Panc1 (cell line): ENCODE measurements around the gene ADCY3. TPM values are rescaled to one million over a fixed set of nuclear protein-coding genes. Genes with fewer than 3 reads are reported as not detected.

Source experiments
- ATAC-seq: fragments of 200-7000 bp; cut with Tn5 transposase; 2 replicates; pipeline ENCODE4 v1.9.1; 2020; ENCODE audit warnings: mild to moderate bottlenecking, moderate library complexity
- BruUV-seq: library from RNA; stranded (reverse); fragments of 400-500 nt; replicated peaks from 2 replicates; lab custom pipeline; 2021; lab: Mats Ljungman, UMichigan
- CTCF ChIA-PET: fragments of 300-600 bp; sonication (Branson Sonifier 250); formaldehyde crosslinking; loops from one replicate; lab custom pipeline; 2022; ENCODE audit warnings: antibody characterized with exemption; lab: Charles Lee
- POLR2A ChIA-PET: fragments of 300-600 bp; sonication (Branson Sonifier 250); formaldehyde crosslinking; loops from one replicate; lab custom pipeline; 2022; ENCODE audit warnings: antibody characterized with exemption; lab: Charles Lee
- DNase-seq: peaks from one replicate; pipeline ENCODE4 v3.0.0-alpha.2; 2010; ENCODE audit warnings: low read depth, low spot score
- H3K27ac ChIP-seq: 2 replicates; pipeline ENCODE4 v1.5.1; 2011; ENCODE audit warnings: mild to moderate bottlenecking, low read length, inconsistent platforms
- H3K27me3 ChIP-seq: fragments of 200-500 bp; sonication (Bioruptor generic); 2 replicates; pipeline ENCODE4 v1.6.0; 2014; ENCODE audit warnings: low read length, inconsistent platforms; ENCODE audit not compliant: control insufficient read depth, insufficient read depth
- H3K36me3 ChIP-seq: fragments of 200-500 bp; sonication (Bioruptor generic); 2 replicates; pipeline ENCODE4 v1.5.1; 2014; ENCODE audit warnings: inconsistent platforms, mild to moderate bottlenecking, low read length, moderate library complexity; ENCODE audit not compliant: control insufficient read depth, insufficient read depth
- H3K4me1 ChIP-seq: 2 replicates; pipeline ENCODE4 v1.5.1; 2011; ENCODE audit warnings: inconsistent platforms, mild to moderate bottlenecking, low read length, moderate library complexity; ENCODE audit not compliant: control insufficient read depth, insufficient read depth
- H3K4me3 ChIP-seq, 2 experiments: 2 replicates each; pipeline ENCODE4 v1.5.1; 2011 to 2012; ENCODE audit warnings: low read depth in 2 of 2, low read length in 2 of 2, mild to moderate bottlenecking in 2 of 2, inconsistent platforms in 1 of 2, moderate library complexity in 1 of 2
- H3K9me3 ChIP-seq: fragments of 200-500 bp; sonication (Bioruptor generic); 2 replicates; pipeline ENCODE4 v1.5.1; 2014; ENCODE audit warnings: low read depth, mild to moderate bottlenecking, inconsistent platforms, low read length, moderate library complexity; ENCODE audit not compliant: control insufficient read depth, insufficient read depth
- POLR2AphosphoS5 ChIP-seq: IDR thresholded peaks from 2 replicates; pipeline ENCODE4 v1.6.1; 2012; ENCODE audit warnings: mild to moderate bottlenecking, low read depth, low read length, moderate library complexity
- SIN3A ChIP-seq: IDR thresholded peaks from 2 replicates; pipeline ENCODE4 v1.6.1; 2012; ENCODE audit warnings: low read depth, mild to moderate bottlenecking, low read length, moderate library complexity, borderline replicate concordance; ENCODE audit not compliant: insufficient read depth
- TCF7L2 ChIP-seq: IDR thresholded peaks from 2 replicates; pipeline ENCODE4 v1.6.1; 2011; ENCODE audit warnings: mild to moderate bottlenecking, low read depth, low read length, inconsistent platforms
- in situ Hi-C: cut with HindIII; loops from 2 replicates; pipeline ENCODE4 v1.10.0; 2016; ENCODE audit warnings: low sequenced_read_pairs, low pct_unique_long_range_greater_than_20kb
- intact Hi-C: fragments of 100-400 bp; cut with micrococcal nuclease; formaldehyde crosslinking; loops from one replicate; pipeline ENCODE4 v1.10.0; 2022; ENCODE audit not compliant: unreplicated experiment
- total RNA-seq: library from RNA; stranded (reverse); gene quantifications from one replicate; pipeline ENCODE4 v1.2.1, GENCODE V29; 2021; ENCODE audit not compliant: unreplicated experiment
- TF ChIP-seq, protein P1 (sequence below), 2 experiments: IDR thresholded peaks; 2 replicates each; pipeline ENCODE4 v1.6.1; 2011 to 2012; ENCODE audit warnings: low read depth in 2 of 2, control low read depth in 1 of 2, low read length in 1 of 2, mild to moderate bottlenecking in 1 of 2, moderate library complexity in 1 of 2; ENCODE audit not compliant: insufficient read depth in 1 of 2
- TF ChIP-seq, protein P2 (sequence below): fragments of 450-650 bp; IDR thresholded peaks from 2 replicates; pipeline ENCODE4 v1.5.1; 2017; ENCODE audit warnings: mild to moderate bottlenecking

The ADCY3 gene
- total RNA-seq, 1 experiment from 2014 or later, result 34.1 TPM

DNA sequence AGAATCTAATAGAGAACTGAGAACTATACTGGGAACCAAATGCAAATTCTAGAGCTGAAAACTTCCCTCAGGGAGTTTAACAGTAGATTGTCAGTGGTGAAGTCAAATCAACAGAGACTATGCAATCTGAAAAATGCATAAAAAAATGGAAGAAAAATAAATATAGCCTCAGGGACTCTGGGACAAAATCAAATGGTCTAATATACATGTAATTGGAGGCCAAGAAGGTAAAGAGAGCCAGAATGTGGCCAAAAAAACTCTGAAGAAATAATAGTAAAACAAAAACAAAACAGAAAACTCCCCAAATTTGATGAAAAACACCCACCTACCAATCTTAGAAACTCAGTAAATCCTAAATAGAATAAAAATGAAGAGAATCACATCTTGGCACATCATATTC, 35.2 kb upstream of the ADCY3 start:
- no peak for TF ChIP-seq SIN3A
- TF ChIP-seq, protein P1, sequence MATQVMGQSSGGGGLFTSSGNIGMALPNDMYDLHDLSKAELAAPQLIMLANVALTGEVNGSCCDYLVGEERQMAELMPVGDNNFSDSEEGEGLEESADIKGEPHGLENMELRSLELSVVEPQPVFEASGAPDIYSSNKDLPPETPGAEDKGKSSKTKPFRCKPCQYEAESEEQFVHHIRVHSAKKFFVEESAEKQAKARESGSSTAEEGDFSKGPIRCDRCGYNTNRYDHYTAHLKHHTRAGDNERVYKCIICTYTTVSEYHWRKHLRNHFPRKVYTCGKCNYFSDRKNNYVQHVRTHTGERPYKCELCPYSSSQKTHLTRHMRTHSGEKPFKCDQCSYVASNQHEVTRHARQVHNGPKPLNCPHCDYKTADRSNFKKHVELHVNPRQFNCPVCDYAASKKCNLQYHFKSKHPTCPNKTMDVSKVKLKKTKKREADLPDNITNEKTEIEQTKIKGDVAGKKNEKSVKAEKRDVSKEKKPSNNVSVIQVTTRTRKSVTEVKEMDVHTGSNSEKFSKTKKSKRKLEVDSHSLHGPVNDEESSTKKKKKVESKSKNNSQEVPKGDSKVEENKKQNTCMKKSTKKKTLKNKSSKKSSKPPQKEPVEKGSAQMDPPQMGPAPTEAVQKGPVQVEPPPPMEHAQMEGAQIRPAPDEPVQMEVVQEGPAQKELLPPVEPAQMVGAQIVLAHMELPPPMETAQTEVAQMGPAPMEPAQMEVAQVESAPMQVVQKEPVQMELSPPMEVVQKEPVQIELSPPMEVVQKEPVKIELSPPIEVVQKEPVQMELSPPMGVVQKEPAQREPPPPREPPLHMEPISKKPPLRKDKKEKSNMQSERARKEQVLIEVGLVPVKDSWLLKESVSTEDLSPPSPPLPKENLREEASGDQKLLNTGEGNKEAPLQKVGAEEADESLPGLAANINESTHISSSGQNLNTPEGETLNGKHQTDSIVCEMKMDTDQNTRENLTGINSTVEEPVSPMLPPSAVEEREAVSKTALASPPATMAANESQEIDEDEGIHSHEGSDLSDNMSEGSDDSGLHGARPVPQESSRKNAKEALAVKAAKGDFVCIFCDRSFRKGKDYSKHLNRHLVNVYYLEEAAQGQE (IDR thresholded peaks at IDR 0.05; ENCODE audit: insufficient read depth in 1 of 2, low read depth in 2 of 2, low read length in 1 of 2), result no peak
- no peak for TF ChIP-seq TCF7L2
- no peak for TF ChIP-seq POLR2AphosphoS5
- TF ChIP-seq, protein P2, sequence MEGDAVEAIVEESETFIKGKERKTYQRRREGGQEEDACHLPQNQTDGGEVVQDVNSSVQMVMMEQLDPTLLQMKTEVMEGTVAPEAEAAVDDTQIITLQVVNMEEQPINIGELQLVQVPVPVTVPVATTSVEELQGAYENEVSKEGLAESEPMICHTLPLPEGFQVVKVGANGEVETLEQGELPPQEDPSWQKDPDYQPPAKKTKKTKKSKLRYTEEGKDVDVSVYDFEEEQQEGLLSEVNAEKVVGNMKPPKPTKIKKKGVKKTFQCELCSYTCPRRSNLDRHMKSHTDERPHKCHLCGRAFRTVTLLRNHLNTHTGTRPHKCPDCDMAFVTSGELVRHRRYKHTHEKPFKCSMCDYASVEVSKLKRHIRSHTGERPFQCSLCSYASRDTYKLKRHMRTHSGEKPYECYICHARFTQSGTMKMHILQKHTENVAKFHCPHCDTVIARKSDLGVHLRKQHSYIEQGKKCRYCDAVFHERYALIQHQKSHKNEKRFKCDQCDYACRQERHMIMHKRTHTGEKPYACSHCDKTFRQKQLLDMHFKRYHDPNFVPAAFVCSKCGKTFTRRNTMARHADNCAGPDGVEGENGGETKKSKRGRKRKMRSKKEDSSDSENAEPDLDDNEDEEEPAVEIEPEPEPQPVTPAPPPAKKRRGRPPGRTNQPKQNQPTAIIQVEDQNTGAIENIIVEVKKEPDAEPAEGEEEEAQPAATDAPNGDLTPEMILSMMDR, result no peak
- Histone ChIP-seq H3K36me3 (peaks cover 17% of the 10 kb centered on the region), H3K9me3 (peaks cover 15% of the 10 kb centered on the region; the same call in 1 of the 2 replicates), H3K4me1 (no peaks in the 10 kb centered on the region), H3K27ac (no peak overlapping the region), H3K4me3 (no peak overlapping the region), H3K27me3 (no peaks in the 10 kb centered on the region)
- in situ Hi-C loops (no loop called here), intact Hi-C loops (no loop called here)
- no TSS peak for BruUV-seq
- ChIA-PET CTCF (no interaction called here), POLR2A (no interaction called here)
- no peak for ATAC-seq
- no peak for DNase-seq

DNA sequence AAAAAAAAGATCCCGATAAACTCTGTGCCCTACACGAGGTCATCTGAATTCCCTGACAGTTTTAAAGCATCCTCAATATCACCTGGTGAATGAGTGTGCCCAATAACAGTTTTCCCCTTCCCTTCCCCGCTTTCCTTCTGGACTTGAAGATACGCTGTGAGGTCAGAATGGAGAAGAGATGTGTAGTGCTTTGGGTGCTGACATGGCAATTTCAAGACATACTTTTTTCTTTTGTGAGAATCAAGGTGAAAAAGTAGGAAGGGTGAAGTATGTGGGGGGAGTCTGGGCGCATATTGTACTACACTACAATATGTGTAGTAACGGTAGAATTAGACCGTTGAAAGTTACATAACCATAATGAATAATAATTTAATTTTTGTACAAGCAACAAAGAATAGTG, 30.1 kb upstream of the ADCY3 start:
- ATAC-seq (no peak), DNase-seq (no peak)
- no TSS peak for BruUV-seq
- POLR2A ChIA-PET, result interaction anchor here (0.6 kb wide), 1 partner anchor 13 kb away, joined by 5 read pairs; no protein-coding TSS in a partner anchor
- TF ChIP-seq, protein P2, result no peak
- TF ChIP-seq TCF7L2 (no peak), SIN3A (no peak), POLR2AphosphoS5 (no peak)
- TF ChIP-seq, protein P1 (IDR thresholded peaks at IDR 0.05; ENCODE audit: insufficient read depth in 1 of 2, low read depth in 2 of 2, low read length in 1 of 2), result no peak
- peaks cover 3% of the 10 kb centered on the region; the same call in 1 of the 2 replicates for H3K9me3 ChIP-seq
- 0 out of 2 replicates have a peak, but pooled peaks cover 2% of the 10 kb centered on the region for H3K36me3 ChIP-seq
- CTCF ChIA-PET, result no interaction called here
- H3K4me3 ChIP-seq, result no peak overlapping the region
- H3K4me1 ChIP-seq, result no peaks in the 10 kb centered on the region
- H3K27ac ChIP-seq, result no peak overlapping the region
- intact Hi-C loops (no loop called here), in situ Hi-C loops (no loop called here)
- no peaks in the 10 kb centered on the region for H3K27me3 ChIP-seq
